Parathyroid adenoma (tissue), 2 donors: Measurements from ENCODE around the gene ZRANB1.

ENCODE experiments used
- H2AFZ ChIP-seq: fragments of 300-600 bp; sonication (generic); one replicate; pipeline ENCODE4 v1.7.0; 2017; ENCODE audit warnings: antibody characterized with exemption, mild to moderate bottlenecking
- H3K27ac ChIP-seq: fragments of 300-600 bp; sonication (generic); one replicate; pipeline ENCODE4 v1.7.0; 2017
- H3K27me3 ChIP-seq: fragments of 300-600 bp; sonication (generic); one replicate; pipeline ENCODE4 v1.7.0; 2017; ENCODE audit warnings: low read length; ENCODE audit not compliant: control insufficient read depth, insufficient read depth
- H3K36me3 ChIP-seq: fragments of 300-600 bp; sonication (generic); one replicate; pipeline ENCODE4 v1.7.0; 2017; ENCODE audit warnings: low read length; ENCODE audit not compliant: control insufficient read depth, insufficient read depth
- H3K4me1 ChIP-seq: fragments of 300-600 bp; sonication (generic); one replicate; pipeline ENCODE4 v1.7.0; 2017; ENCODE audit warnings: control low read depth
- H3K4me2 ChIP-seq: fragments of 300-600 bp; sonication (generic); one replicate; pipeline ENCODE4 v1.7.0; 2017; ENCODE audit warnings: low read length
- H3K4me3 ChIP-seq: fragments of 300-600 bp; sonication (generic); one replicate; pipeline ENCODE4 v1.7.0; 2017; ENCODE audit warnings: low read depth, low read length
- H3K79me2 ChIP-seq: fragments of 300-600 bp; sonication (generic); one replicate; pipeline ENCODE4 v1.7.0; 2017; ENCODE audit warnings: control low read depth
- H3K9ac ChIP-seq: fragments of 300-600 bp; sonication (generic); one replicate; pipeline ENCODE4 v1.7.0; 2017; ENCODE audit warnings: mild to moderate bottlenecking
- H3K9me3 ChIP-seq: fragments of 300-600 bp; sonication (generic); one replicate; pipeline ENCODE4 v1.7.0; 2017; ENCODE audit warnings: low read length; ENCODE audit not compliant: control insufficient read depth
- CTCF ChIP-seq: fragments of 300-600 bp; sonication (generic); IDR thresholded peaks from one replicate; pipeline ENCODE4 v1.7.0; 2017; ENCODE audit warnings: antibody characterized with exemption, mild to moderate bottlenecking
- donor health status: primary hyperparathyroidism.

ZRANB1 gene

GRCh38 chr10:124997306-124997705 is 55.4 kb downstream of the ZRANB1 start:
- Histone ChIP-seq H3K27ac (no peak overlapping the region), H3K79me2 (peaks cover 19% of the 10 kb centered on the region), H2AFZ (no peak overlapping the region), H3K4me3 (no peak overlapping the region), H3K27me3 (no peaks in the 10 kb centered on the region), H3K4me2 (no peak overlapping the region), H3K9ac (no peak overlapping the region), H3K4me1 (peaks cover 11% of the 10 kb centered on the region), H3K36me3 (no peaks in the 10 kb centered on the region), H3K9me3 (no peaks in the 10 kb centered on the region)
- no peak for TF ChIP-seq CTCF

- Histone ChIP-seq H3K4me2 (no peak overlapping the region), H3K27me3 (no peaks in the 10 kb centered on the region), H3K4me1 (peaks cover 11% of the 10 kb centered on the region), H3K4me3 (no peak overlapping the region), H2AFZ (no peak overlapping the region), H3K9me3 (no peaks in the 10 kb centered on the region), H3K79me2 (peaks cover 22% of the 10 kb centered on the region), H3K27ac (no peak overlapping the region), H3K9ac (no peak overlapping the region), H3K36me3 (no peaks in the 10 kb centered on the region)
- TF ChIP-seq CTCF: no peak
Observed at GRCh38 chr10:124997771-124998623, 56.1 kb downstream of the ZRANB1 start.

- H3K9ac ChIP-seq: no peak overlapping the region
- H3K4me2 ChIP-seq: no peak overlapping the region
- no peaks in the 10 kb centered on the region for H3K27me3 ChIP-seq
- no peak overlapping the region for H3K27ac ChIP-seq
- H3K4me1 ChIP-seq: peaks cover 11% of the 10 kb centered on the region
- TF ChIP-seq CTCF: no peak
- no peak overlapping the region for H3K4me3 ChIP-seq
- H3K79me2 ChIP-seq: peaks cover 23% of the 10 kb centered on the region
- H3K36me3 ChIP-seq: no peaks in the 10 kb centered on the region
- no peak overlapping the region for H2AFZ ChIP-seq
- H3K9me3 ChIP-seq: no peaks in the 10 kb centered on the region
Observed at GRCh38 chr10:124998624-124999291, 56.8 kb downstream of the ZRANB1 start.

- Histone ChIP-seq H3K9ac (no peak overlapping the region), H3K27me3 (no peaks in the 10 kb centered on the region), H3K9me3 (no peaks in the 10 kb centered on the region), H3K27ac (peak overlapping the region; percentile 46), H3K36me3 (no peaks in the 10 kb centered on the region), H3K4me3 (no peak overlapping the region), H3K4me1 (peaks cover 11% of the 10 kb centered on the region), H3K79me2 (peaks cover 23% of the 10 kb centered on the region), H3K4me2 (no peak overlapping the region), H2AFZ (peak overlapping the region; percentile 34)
- TF ChIP-seq CTCF: no peak
Observed at GRCh38 chr10:124999433-125000365, 57.8 kb downstream of the ZRANB1 start.
